Lower leg skin (tissue), 3 donors: ENCODE data around the gene SCUBE1.

Experiments used
- POLR2A ChIP-seq, 2 donors: fragments of 450-650 bp; IDR thresholded peaks; one replicate each; pipeline ENCODE4 v1.6.1; 2016 to 2017; ENCODE audit warnings: antibody characterized with exemption in 2 of 2, mild to moderate bottlenecking in 1 of 2, moderate library complexity in 1 of 2
- TF ChIP-seq, protein P1 (sequence below), 3 donors: fragments of 450-650 bp; IDR thresholded peaks; one replicate each; pipeline ENCODE4 v1.5.1; 2016; ENCODE audit warnings: antibody characterized with exemption in 3 of 3, mild to moderate bottlenecking in 3 of 3, moderate library complexity in 2 of 3

DNA sequence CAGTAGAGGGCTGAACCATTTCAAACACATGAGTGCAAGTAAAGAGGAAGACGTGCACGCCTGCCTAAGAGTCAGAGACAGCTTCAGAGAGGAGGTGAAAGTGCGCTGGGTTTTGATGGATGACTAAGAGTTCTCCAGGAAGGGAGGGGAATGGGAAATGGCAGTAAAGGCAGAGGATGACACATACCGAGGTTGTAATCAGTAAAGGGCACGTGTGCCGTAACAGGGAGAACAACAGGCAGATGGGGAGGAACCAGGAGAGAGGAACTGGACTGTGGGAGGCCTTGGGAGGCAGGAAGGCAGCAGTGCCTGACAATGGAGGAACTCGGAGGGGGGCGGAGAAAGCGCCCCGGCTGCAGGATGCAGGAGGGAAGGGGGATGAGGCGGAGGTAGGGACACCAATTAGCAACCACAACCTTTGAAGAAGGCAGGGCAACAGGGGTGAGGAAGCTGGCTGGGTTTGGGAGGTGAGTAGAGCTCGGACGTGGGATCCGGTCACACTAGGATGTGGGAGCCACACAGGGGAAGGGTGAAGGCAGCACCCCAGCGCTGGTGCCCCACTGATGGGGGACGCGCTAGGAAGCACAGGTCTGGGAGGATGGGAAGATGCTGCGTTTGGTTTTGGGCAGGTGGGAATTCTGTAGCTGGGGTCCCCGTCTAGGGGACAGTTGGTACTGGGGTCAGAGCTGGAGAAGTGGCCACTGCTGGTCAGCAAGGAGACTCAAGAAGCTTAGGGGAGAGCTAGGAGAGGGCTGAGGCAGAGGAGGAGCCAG is 67.4 kb downstream of the SCUBE1 start:
- TF ChIP-seq, protein P1, sequence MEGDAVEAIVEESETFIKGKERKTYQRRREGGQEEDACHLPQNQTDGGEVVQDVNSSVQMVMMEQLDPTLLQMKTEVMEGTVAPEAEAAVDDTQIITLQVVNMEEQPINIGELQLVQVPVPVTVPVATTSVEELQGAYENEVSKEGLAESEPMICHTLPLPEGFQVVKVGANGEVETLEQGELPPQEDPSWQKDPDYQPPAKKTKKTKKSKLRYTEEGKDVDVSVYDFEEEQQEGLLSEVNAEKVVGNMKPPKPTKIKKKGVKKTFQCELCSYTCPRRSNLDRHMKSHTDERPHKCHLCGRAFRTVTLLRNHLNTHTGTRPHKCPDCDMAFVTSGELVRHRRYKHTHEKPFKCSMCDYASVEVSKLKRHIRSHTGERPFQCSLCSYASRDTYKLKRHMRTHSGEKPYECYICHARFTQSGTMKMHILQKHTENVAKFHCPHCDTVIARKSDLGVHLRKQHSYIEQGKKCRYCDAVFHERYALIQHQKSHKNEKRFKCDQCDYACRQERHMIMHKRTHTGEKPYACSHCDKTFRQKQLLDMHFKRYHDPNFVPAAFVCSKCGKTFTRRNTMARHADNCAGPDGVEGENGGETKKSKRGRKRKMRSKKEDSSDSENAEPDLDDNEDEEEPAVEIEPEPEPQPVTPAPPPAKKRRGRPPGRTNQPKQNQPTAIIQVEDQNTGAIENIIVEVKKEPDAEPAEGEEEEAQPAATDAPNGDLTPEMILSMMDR (IDR thresholded peaks at IDR 0.05): no peak
- no peak for TF ChIP-seq POLR2A (IDR thresholded peaks at IDR 0.05)
